Mucosa of descending colon (tissue), 3 donors: ENCODE data around the gene IL21R. TPM values are rescaled to one million over a fixed set of nuclear protein-coding genes. Genes with fewer than 3 reads are reported as not detected.

Experiments
- ATAC-seq: fragments of 200-7000 bp; cut with Tn5 transposase; one replicate; pipeline ENCODE4 v1.9.1; 2020; ENCODE audit warnings: mild to moderate bottlenecking, moderate library complexity
- DNase-seq, 3 donors: peaks; one replicate each; pipeline ENCODE4 v3.0.0-alpha.2; 2020
- H3K36me3 ChIP-seq: fragments of 200-600 bp; one replicate; pipeline ENCODE4 v1.8.0; 2021; ENCODE audit warnings: low read depth, mild to moderate bottlenecking
- H3K4me1 ChIP-seq: fragments of 200-600 bp; one replicate; pipeline ENCODE4 v1.8.0; 2021; ENCODE audit warnings: low read depth, mild to moderate bottlenecking
- H3K4me3 ChIP-seq: fragments of 200-600 bp; one replicate; pipeline ENCODE4 v1.8.0; 2021; ENCODE audit warnings: mild to moderate bottlenecking
- H3K9me3 ChIP-seq: fragments of 200-600 bp; one replicate; pipeline ENCODE4 v1.8.0; 2021; ENCODE audit warnings: mild to moderate bottlenecking
- intact Hi-C, 2 donors: fragments of 100-400 bp; cut with DNase I in 1 of 2; cut with micrococcal nuclease in 1 of 2; formaldehyde crosslinking; loops; one replicate each; pipeline versions ENCODE4 v1.11.0 to v1.11.1; 2022; cut with DNase I, micrococcal nuclease
- total RNA-seq, 3 donors: library from RNA; stranded (reverse); fragmentation: NEBNext Ultra II Directional in 2 of 3; extraction: Animal tissue kit (Norgen Biotek cat#: 25700) in 2 of 3; gene quantifications; one replicate each; pipeline versions ENCODE4 v1.2.1 to v1.2.4, GENCODE V29; 2021 to 2023
- TF ChIP-seq, protein P1 (sequence below): fragments of 200-600 bp; IDR thresholded peaks from one replicate; pipeline ENCODE4 v1.8.0; 2022; ENCODE audit warnings: antibody characterized with exemption, mild to moderate bottlenecking
- donor health status: DM: no; HTN: no; CAD: no; lungs with moderate emphysema.
- donor health status: DM: no; HTN: no; CAD: no.
- donor health status: DM: no; HTN: yes; CAD: no.

IL21R gene
- total RNA-seq, 3 donors from 2014 or later, result 0.47 to 1.4 (median 1.0) TPM

DNA sequence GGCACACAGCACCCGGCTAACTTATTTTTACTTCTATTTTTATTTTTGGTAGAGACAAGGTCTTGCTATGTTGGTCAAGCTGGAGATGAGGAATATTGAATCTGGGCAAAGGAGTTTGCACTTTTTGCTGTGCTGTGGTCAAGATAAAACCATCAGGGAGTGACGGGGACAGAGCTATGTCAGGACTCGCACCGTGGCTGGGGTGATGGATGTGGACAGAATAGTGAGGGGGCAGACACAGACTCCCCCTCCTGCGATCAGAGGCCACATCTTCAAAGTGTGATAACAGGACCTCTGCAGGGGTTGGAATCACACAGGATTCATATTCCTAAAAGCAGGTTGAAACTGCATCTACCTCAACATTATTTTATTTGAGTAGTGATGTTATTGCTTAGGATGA is 25.6 kb downstream of the IL21R start:
- no peaks in the 10 kb centered on the region for H3K4me1 ChIP-seq
- peaks cover 5% of the 10 kb centered on the region for H3K9me3 ChIP-seq
- DNase-seq (no peak), ATAC-seq (no peak)
- TF ChIP-seq, protein P1, sequence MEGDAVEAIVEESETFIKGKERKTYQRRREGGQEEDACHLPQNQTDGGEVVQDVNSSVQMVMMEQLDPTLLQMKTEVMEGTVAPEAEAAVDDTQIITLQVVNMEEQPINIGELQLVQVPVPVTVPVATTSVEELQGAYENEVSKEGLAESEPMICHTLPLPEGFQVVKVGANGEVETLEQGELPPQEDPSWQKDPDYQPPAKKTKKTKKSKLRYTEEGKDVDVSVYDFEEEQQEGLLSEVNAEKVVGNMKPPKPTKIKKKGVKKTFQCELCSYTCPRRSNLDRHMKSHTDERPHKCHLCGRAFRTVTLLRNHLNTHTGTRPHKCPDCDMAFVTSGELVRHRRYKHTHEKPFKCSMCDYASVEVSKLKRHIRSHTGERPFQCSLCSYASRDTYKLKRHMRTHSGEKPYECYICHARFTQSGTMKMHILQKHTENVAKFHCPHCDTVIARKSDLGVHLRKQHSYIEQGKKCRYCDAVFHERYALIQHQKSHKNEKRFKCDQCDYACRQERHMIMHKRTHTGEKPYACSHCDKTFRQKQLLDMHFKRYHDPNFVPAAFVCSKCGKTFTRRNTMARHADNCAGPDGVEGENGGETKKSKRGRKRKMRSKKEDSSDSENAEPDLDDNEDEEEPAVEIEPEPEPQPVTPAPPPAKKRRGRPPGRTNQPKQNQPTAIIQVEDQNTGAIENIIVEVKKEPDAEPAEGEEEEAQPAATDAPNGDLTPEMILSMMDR, result no peak
- intact Hi-C loops, result no loop called here
- no peak overlapping the region for H3K4me3 ChIP-seq
- H3K36me3 ChIP-seq, result no peaks in the 10 kb centered on the region

DNA sequence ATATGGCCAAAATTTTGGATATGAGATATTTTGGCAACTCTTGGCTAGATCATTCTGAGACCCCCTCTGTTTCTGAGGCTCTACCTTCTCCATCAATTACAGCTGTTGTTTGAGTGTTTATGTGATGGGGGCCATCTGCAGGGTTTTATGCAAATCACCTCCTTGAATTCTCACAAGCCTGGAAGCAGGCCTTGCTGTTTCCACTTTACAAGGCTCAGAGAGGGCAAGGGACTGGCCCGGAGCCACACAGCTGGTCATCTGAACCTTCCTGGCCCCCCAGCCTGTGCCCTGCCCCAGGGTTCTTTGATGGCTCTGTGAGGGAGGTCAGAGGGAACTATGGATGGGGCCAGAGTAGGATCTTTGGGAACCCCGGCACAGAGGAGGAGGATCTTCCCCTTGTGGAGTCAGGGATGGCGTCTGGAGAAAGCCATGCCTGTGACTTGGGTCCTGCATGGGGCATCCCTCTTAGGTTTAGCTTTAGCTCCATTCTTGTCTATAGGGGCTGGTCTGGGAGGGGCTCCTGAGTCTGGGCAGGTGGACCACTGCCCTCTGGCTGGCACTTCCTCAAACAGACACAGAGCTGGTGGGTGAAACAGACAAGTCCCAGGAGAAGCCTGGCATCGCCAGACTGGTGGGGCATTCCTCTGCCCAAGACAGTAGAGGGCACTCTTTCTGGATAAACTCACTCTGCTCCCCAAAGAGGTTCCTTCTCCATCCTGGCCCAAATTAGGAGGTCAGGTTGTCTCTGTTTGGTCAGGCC is 26.2 kb downstream of the IL21R start:
- Histone ChIP-seq H3K4me3 (no peak overlapping the region), H3K4me1 (no peaks in the 10 kb centered on the region), H3K9me3 (no peaks in the 10 kb centered on the region), H3K36me3 (no peaks in the 10 kb centered on the region)
- DNase-seq, result no peak
- intact Hi-C loops, result no loop called here
- TF ChIP-seq, protein P1, result no peak
- no peak for ATAC-seq

DNA sequence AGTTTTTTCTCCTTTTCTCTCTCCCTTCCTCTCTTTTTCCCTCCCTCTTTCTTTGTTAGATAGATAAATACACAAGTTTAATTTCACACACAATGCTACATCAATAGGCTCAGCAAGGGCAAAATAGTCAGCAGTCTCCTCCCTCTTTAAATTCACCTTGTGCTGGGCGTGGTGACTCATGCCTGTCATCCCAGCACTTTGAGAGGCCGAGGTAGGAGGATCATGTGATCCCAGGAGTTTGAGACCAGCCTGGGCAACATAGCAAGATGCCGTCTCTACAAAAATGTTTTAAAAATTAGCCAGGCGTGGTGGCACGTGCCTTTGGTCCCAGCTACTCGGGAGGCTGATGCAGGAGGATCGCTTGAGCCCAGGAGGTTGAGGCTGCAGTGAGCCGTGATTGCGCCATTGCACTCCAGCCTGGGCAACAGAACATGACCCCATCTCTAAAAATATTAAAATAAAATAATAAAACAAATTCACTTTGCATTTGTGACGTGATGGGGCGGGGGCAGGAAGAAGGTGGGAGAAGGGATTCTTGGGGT is 27.4 kb downstream of the IL21R start:
- DNase-seq (no peak), ATAC-seq (no peak)
- intact Hi-C loops, result no loop called here
- TF ChIP-seq, protein P1, result no peak
- Histone ChIP-seq H3K4me3 (no peak overlapping the region), H3K36me3 (no peaks in the 10 kb centered on the region), H3K4me1 (no peaks in the 10 kb centered on the region), H3K9me3 (no peaks in the 10 kb centered on the region)

DNA sequence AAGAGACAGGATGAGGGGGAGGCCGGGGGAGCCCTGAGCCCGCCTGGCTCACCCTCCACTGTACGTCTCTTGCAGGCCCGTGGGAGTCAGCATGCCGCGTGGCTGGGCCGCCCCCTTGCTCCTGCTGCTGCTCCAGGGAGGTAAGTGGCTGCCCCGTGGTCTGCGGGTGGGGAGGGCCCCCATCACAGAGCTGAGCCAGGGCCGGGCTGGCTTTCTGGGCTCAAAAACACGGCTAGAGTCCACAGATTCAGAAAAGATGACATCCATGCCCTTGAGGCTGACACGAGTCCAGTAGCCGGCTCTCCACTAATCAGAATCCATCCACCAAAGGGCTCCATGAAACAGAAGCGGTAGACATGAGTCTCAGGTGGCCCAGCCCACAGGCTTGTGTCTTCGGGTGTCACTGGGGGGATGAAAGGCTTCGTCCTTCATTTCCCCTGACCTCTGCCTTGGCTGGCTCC is 28.0 kb downstream of the IL21R start:
- Histone ChIP-seq H3K36me3 (no peaks in the 10 kb centered on the region), H3K4me3 (no peak overlapping the region), H3K4me1 (no peaks in the 10 kb centered on the region), H3K9me3 (no peaks in the 10 kb centered on the region)
- no peak for ATAC-seq
- DNase-seq, result no peak
- TF ChIP-seq, protein P1, result no peak
- intact Hi-C loops, result no loop called here

DNA sequence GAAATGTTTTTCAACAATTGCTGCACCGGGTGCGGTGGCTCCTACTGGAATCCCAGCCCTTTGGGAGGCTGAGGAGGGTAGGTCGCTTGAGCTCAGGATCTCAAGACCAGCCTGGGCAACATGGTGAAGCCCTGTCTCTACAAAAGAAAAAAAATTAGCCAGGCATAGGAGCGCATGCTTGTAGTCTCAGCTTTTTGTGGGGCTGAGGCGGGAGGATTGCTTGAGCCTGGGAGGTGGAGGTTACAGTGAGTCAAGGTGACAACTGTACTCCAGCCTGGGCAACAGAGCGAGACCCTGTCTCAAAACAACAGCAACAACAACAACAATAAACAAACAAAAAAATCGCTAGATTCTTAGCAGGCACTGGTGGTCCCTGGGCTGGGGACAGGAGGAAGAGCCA is 28.5 kb downstream of the IL21R start:
- intact Hi-C loops, result no loop called here
- Histone ChIP-seq H3K9me3 (no peaks in the 10 kb centered on the region), H3K4me3 (no peak overlapping the region), H3K4me1 (no peaks in the 10 kb centered on the region), H3K36me3 (no peaks in the 10 kb centered on the region)
- ATAC-seq (no peak), DNase-seq (no peak)
- TF ChIP-seq, protein P1, result no peak
